Measurements from ENCODE around the gene BACH2.

DNA sequence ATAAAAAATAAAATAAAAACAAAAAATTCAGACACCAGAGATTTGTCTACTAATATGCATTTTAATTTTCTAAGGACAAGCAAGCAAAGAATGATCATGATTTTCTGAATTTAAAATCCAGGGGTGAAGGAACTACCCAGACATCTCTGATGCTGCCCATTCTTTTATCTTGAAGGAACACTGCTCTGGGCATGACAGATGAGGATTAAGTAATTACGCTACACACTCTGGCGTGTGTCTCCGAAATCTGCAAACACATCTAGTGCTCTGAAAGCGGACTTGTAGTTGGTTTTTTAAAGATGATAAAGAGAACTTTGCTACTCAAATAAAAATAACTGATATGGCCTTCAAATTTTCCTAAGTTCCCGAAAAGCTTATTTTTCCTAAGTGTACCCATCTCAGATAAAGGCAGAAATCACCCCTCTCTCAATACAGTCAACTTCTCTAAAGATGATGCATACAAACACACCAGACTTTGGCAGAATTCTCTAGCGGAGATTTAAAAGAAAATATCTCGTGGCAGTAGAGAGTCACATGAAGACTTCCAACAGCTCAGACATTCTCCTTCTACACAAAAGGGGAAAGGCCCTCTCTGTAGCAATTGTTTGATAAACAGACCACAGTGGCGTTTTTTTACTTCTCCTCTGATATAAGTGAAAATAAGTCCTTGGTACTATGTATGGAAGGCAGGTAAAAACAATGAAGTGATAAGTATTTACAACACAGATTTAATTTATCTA lies 133.8 kb downstream of the BACH2 start:
- TF ChIP-seq ETV6 (conservative IDR thresholded peaks at IDR 0.05 in 1 of 2, IDR thresholded peaks at IDR 0.05 in 1 of 2; ENCODE audit: borderline replicate concordance in 1 of 2, low read depth in 1 of 2) (no peak), SPI1 (IDR thresholded peaks at IDR 0.05; ENCODE audit: borderline replicate concordance, insufficient read depth, low read depth, low read length) (no peak)
